Measurements from ENCODE around the gene HS3ST3A1. TPM values are rescaled to one million over a fixed set of nuclear protein-coding genes. Genes with fewer than 3 reads are reported as not detected.

The HS3ST3A1 gene
- total RNA-seq, 2 experiments from 2014 or later: not detected

DNA sequence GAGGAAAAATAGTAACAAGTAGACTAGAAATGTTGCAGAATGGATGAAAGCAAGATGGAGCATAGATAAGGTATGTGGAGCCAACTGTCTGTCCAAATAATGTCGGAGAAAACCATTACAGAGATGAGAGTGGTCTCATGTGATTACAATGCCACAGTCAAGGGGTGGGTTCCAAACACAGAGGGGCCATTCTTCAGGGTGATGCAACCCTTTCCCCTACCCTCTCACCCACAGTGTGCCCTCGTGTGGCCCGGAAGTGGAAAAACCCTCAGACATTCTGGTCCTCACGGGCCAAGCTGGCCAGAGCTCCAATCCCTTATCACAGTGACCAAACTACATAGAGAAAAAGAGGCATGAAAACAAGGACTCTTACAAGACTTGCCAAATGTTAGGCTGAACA lies 17.7 kb upstream of the HS3ST3A1 start:
- Mint-ChIP-seq H3K27ac (no peak overlapping the region), H3K4me1 (peaks cover 1% of the 10 kb centered on the region), H3K27me3 (peaks cover 9% of the 10 kb centered on the region), H3K4me3 (no peak overlapping the region), H3K9me3 (peaks cover 2% of the 10 kb centered on the region), H3K36me3 (no peaks in the 10 kb centered on the region)
- ATAC-seq (ENCODE audit: low read depth) (no peak), DNase-seq (no peak)
- POLR2A ChIA-PET: no interaction called here

GRCh38 chr17:13616031-13616430 lies 14.3 kb upstream of the HS3ST3A1 start:
- peaks cover 10% of the 10 kb centered on the region for H3K27me3 Mint-ChIP-seq
- H3K27ac Mint-ChIP-seq: no peak overlapping the region
- H3K4me1 Mint-ChIP-seq: peaks cover 1% of the 10 kb centered on the region
- H3K9me3 Mint-ChIP-seq: peaks cover 2% of the 10 kb centered on the region
- no peak overlapping the region for H3K4me3 Mint-ChIP-seq
- ATAC-seq (ENCODE audit: low read depth): no peak
- no peak for DNase-seq
- POLR2A ChIA-PET: no interaction called here
- H3K36me3 Mint-ChIP-seq: no peaks in the 10 kb centered on the region

- POLR2A ChIA-PET: no interaction called here
- no peak overlapping the region for H3K27ac Mint-ChIP-seq
- no peak for DNase-seq
These were observed 8.2 kb upstream of the HS3ST3A1 start for GRCh38 chr17:13609941-13610340.

DNA sequence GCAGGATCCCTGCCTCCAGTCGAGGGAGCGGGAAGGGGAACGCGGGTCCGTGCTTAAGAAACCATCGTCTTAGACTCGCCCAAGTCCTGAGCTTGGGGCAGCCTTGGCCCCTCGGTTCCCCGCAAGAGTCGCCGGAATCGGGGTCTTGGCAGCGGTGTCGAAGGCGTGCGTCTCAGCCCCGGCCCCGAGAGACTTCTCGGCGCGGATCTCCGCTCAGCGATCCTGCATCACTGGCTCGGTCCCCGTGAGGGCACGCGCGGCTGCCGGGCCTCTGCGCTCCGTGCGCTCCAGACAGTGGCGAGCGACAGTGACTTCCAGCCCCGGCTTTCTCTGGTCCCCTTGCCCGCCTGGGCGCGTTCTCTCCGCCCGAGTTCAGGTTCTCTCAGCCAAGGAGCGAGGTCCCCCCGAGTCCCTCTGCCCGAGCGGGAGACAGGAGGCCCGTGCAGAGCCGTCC lies 380 bp downstream of the HS3ST3A1 start:
- Mint-ChIP-seq H3K27ac (no peak overlapping the region), H3K36me3 (no peaks in the 10 kb centered on the region), H3K9me3 (no peaks in the 10 kb centered on the region), H3K4me1 (peaks cover 7% of the 10 kb centered on the region), H3K27me3 (peaks cover 62% of the 10 kb centered on the region), H3K4me3 (peak overlapping the region; percentile 28)
- peak; percentile 14 for ATAC-seq (ENCODE audit: low read depth)
- DNase-seq: peak; percentile 39
- POLR2A ChIA-PET: no interaction called here

More at GRCh38 chr17:13609941-13610340, 8.2 kb upstream of the HS3ST3A1 start:
- H3K27me3 Mint-ChIP-seq: peaks cover 10% of the 10 kb centered on the region
- H3K36me3 Mint-ChIP-seq: no peaks in the 10 kb centered on the region
- H3K9me3 Mint-ChIP-seq: no peaks in the 10 kb centered on the region
- no peak overlapping the region for H3K4me3 Mint-ChIP-seq
- no peaks in the 10 kb centered on the region for H3K4me1 Mint-ChIP-seq
- no peak for ATAC-seq (ENCODE audit: low read depth)

DNA sequence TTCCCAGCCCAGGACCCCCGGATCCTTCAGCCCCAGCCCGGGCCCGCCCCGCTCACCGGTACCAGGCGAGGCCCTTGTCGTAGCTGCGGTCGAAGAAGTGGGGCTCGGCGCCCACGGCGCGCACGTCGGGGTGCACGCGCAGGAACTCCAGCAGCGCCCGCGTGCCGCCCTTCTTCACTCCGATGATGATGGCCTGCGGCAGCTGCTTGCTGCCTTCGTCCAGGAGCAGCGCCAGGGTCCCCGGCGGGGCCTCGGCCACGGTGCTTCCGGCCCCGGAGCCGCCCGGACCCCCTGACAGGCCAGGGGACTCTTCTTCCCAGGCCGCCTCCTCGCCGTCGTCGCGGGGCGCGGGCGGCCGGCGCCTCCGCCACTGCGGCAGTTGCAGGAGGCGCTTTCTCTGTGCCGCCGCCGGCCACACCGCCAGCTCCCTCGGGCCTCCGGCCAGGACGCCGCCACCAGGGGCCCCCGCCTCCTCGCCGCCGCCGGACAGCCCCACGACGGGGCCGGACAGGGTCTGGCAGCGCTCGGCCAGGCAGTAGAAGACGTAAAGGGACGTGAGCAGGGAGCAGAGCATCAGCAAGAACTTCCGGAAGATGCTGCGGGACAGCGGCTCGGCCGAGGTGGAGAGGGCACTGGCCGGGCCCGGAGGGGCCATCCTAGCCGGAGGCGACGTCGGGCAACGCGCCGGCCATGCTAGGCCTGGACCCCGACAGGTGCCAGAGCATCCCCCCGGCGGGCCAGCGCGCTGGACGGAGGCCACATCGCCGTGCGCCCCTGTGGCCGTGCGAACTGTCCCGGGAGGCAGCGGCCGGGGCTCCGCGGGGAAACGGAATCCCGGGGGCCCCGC lies 1.0 kb downstream of the HS3ST3A1 start:
- Mint-ChIP-seq H3K27me3 (peaks cover 64% of the 10 kb centered on the region), H3K4me1 (peaks cover 7% of the 10 kb centered on the region), H3K27ac (no peak overlapping the region), H3K4me3 (no peak overlapping the region), H3K36me3 (no peaks in the 10 kb centered on the region), H3K9me3 (no peaks in the 10 kb centered on the region)
- POLR2A ChIA-PET: interaction anchor here (0.7 kb wide), 1 partner anchor 700 kb away, joined by 3 read pairs; the partner anchor contains the start of gene HS3ST3B1
- no peak for ATAC-seq (ENCODE audit: low read depth)
- peak; percentile 38 for DNase-seq

GRCh38 chr17:13599864-13600263 lies 1.9 kb downstream of the HS3ST3A1 start:
- Mint-ChIP-seq H3K27me3 (peaks cover 65% of the 10 kb centered on the region), H3K4me1 (peaks cover 11% of the 10 kb centered on the region), H3K36me3 (no peaks in the 10 kb centered on the region), H3K4me3 (no peak overlapping the region), H3K27ac (no peak overlapping the region), H3K9me3 (no peaks in the 10 kb centered on the region)
- ATAC-seq (ENCODE audit: low read depth) (no peak), DNase-seq (no peak)
- POLR2A ChIA-PET: interaction anchor here (0.7 kb wide), 1 partner anchor 701 kb away, joined by 3 read pairs; the partner anchor contains the start of gene HS3ST3B1

DNA sequence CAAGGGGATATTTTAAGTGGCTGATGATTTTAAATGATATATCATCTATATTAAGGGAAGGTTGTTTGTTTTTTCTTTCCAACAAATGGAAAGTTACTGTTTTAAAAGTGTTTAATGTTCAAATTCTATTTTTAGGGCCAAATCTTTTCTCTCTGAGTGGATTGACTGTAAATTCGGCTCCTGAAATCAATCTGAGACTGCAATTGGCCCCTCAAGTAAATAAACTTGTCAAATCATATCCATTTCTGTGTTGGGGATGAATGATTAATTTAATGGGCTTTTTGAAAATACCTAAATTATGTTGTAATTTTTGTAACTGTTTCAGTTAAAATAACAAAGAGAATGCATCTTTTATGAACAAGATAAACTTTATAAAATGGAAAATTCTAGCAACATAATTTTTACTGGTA lies 2.6 kb downstream of the HS3ST3A1 start:
- DNase-seq (no peak), ATAC-seq (ENCODE audit: low read depth) (no peak)
- Mint-ChIP-seq H3K9me3 (no peaks in the 10 kb centered on the region), H3K27ac (no peak overlapping the region), H3K4me1 (peaks cover 14% of the 10 kb centered on the region), H3K4me3 (no peak overlapping the region), H3K27me3 (peaks cover 65% of the 10 kb centered on the region), H3K36me3 (no peaks in the 10 kb centered on the region)
- POLR2A ChIA-PET: no interaction called here

DNA sequence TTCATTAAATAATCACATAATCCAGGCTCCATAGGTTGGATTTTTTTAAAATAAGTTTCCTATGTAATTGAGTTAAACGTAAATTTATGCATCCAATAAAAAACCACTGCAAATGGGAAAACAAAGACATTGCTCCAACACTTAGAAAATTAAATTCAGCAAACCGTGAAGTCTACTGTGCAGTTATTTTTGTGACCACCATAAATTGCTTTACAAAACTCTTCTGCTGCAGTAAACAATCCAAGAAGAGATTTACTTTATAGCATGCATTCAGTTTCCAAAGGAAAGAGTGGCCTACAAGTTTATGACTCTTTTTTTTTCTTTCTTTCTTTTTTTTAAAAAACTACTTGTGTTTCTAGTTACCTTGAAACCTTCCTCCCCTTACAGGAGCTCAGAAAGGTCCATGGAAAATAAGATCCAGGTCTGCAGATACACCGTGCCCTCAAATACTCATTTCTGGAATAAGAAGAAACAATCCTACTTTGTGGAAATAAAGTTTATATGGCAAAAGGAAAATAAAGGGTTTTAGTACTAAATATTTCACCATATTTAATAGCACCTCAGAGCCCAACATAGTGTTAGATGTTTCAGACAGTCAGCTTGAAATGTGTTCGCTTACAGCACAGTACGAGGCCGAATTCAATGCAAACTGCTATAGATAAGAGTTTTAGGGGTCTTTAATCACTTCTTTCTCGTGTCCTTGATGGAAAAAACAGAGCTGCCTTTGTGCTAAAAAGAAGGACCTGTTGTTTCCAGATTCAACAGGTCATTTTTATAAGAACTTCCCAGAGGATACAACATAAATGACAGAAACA lies 3.2 kb downstream of the HS3ST3A1 start:
- ATAC-seq (ENCODE audit: low read depth): no peak
- Mint-ChIP-seq H3K4me3 (no peak overlapping the region), H3K4me1 (peaks cover 14% of the 10 kb centered on the region), H3K27me3 (peaks cover 60% of the 10 kb centered on the region), H3K27ac (no peak overlapping the region), H3K9me3 (no peaks in the 10 kb centered on the region), H3K36me3 (no peaks in the 10 kb centered on the region)
- DNase-seq: no peak
- POLR2A ChIA-PET: no interaction called here

DNA sequence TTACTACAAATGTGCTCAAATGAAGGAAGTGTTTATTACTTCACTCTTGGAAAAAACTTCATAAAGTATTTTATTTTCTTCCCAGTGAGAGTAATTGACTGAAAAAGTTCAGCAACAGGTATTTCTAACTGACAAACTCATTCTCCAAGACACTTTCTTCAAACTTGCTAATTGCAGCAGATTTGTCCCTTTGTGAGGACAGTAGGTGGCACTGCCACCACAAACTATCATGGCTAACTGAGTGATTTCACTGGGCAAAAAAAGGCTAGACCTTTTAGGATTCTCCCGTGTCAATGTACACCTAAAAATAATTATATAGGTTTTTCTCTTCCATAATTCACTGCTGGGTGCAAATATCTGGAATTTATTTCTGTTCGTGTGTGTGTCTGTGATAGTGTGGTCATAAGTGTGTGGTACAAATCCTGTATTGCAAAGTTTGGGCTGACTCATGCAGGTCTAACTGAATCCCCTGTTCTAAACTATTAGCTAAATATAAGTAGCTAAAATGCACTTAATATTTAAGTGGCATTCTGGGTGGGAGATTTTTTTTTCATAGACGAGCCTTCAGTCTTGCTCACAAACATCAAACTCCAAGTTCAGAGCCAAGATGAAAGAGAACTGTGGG lies 3.9 kb downstream of the HS3ST3A1 start:
- Mint-ChIP-seq H3K36me3 (no peaks in the 10 kb centered on the region), H3K27me3 (peaks cover 53% of the 10 kb centered on the region), H3K4me1 (peaks cover 14% of the 10 kb centered on the region), H3K9me3 (no peaks in the 10 kb centered on the region), H3K4me3 (no peak overlapping the region), H3K27ac (no peak overlapping the region)
- ATAC-seq (ENCODE audit: low read depth) (no peak), DNase-seq (no peak)
- POLR2A ChIA-PET: no interaction called here

- H3K4me1 Mint-ChIP-seq: peaks cover 9% of the 10 kb centered on the region
- H3K9me3 Mint-ChIP-seq: no peaks in the 10 kb centered on the region
- POLR2A ChIA-PET: no interaction called here
- H3K27ac Mint-ChIP-seq: no peak overlapping the region
- H3K4me3 Mint-ChIP-seq: no peak overlapping the region
- DNase-seq: no peak
- H3K36me3 Mint-ChIP-seq: no peaks in the 10 kb centered on the region
- no peak for ATAC-seq (ENCODE audit: low read depth)
- peaks cover 42% of the 10 kb centered on the region for H3K27me3 Mint-ChIP-seq
These were observed 5.3 kb downstream of the HS3ST3A1 start for GRCh38 chr17:13596241-13596923.

- no peak overlapping the region for H3K4me3 Mint-ChIP-seq
- peaks cover 42% of the 10 kb centered on the region for H3K27me3 Mint-ChIP-seq
- H3K4me1 Mint-ChIP-seq: peaks cover 9% of the 10 kb centered on the region
- H3K27ac Mint-ChIP-seq: no peak overlapping the region
- DNase-seq (no peak), ATAC-seq (ENCODE audit: low read depth) (no peak)
- H3K36me3 Mint-ChIP-seq: no peaks in the 10 kb centered on the region
- POLR2A ChIA-PET: no interaction called here
- H3K9me3 Mint-ChIP-seq: no peaks in the 10 kb centered on the region
These were observed 6.2 kb downstream of the HS3ST3A1 start for GRCh38 chr17:13595599-13595899.

- H3K27me3 Mint-ChIP-seq: peaks cover 37% of the 10 kb centered on the region
- ATAC-seq (ENCODE audit: low read depth) (no peak), DNase-seq (peak; percentile 46)
- H3K4me3 Mint-ChIP-seq: no peak overlapping the region
- H3K9me3 Mint-ChIP-seq: no peaks in the 10 kb centered on the region
- H3K36me3 Mint-ChIP-seq: no peaks in the 10 kb centered on the region
- no peak overlapping the region for H3K27ac Mint-ChIP-seq
- peaks cover 9% of the 10 kb centered on the region for H3K4me1 Mint-ChIP-seq
- POLR2A ChIA-PET: no interaction called here
These were observed 6.7 kb downstream of the HS3ST3A1 start for GRCh38 chr17:13594762-13595598.
